Spleen (tissue), 11 donors: ENCODE measurements around the gene RALY. TPM values are rescaled to one million over a fixed set of nuclear protein-coding genes. Genes with fewer than 3 reads are reported as not detected.
"Not testable (repeated sequence)": the region's sequence is repeated elsewhere in the genome, so short reads cannot be mapped to it uniquely, and the experiment has no call there.

Experiments
- DNase-seq: peaks from one replicate; pipeline ENCODE4 v3.0.0-alpha.2; 2020
- H3K27ac ChIP-seq, 8 donors: fragments of 200-600 bp; sonication (generic) in 7 of 8; 1 replicate in 4 of 8; 2 replicates in 4 of 8; pipeline versions ENCODE4 v1.5.0 to v1.8.0; 2016 to 2021; ENCODE audit warnings: inconsistent platforms in 4 of 8, mild to moderate bottlenecking in 4 of 8, moderate library complexity in 1 of 8
- H3K27me3 ChIP-seq, 7 donors: fragments of 200-600 bp; sonication (generic) in 6 of 7; replicated peaks in 1 of 7; 1 replicate in 4 of 7; 2 replicates in 3 of 7; pipeline versions ENCODE4 v1.5.0 to v1.8.0; 2016 to 2021; ENCODE audit warnings: inconsistent platforms in 3 of 7, mild to moderate bottlenecking in 1 of 7
- H3K36me3 ChIP-seq, 6 donors: fragments of 200-600 bp; sonication (generic) in 5 of 6; 1 replicate in 4 of 6; 2 replicates in 2 of 6; pipeline versions ENCODE4 v1.5.0 to v1.8.0; 2016 to 2021; ENCODE audit warnings: inconsistent platforms in 2 of 6
- H3K4me1 ChIP-seq, 6 donors: fragments of 200-600 bp; sonication (generic) in 5 of 6; 1 replicate in 3 of 6; 2 replicates in 3 of 6; pipeline versions ENCODE4 v1.5.0 to v1.8.0; 2016 to 2021; ENCODE audit warnings: inconsistent platforms in 3 of 6
- H3K4me3 ChIP-seq, 8 donors: fragments of 200-600 bp; sonication (generic) in 7 of 8; 1 replicate in 4 of 8; 2 replicates in 4 of 8; pipeline versions ENCODE4 v1.5.0 to v1.8.0; 2016 to 2021; ENCODE audit warnings: inconsistent platforms in 4 of 8, mild to moderate bottlenecking in 4 of 8, moderate library complexity in 2 of 8
- H3K9me3 ChIP-seq, 8 donors: fragments of 200-600 bp; sonication (generic) in 7 of 8; 1 replicate in 4 of 8; 2 replicates in 4 of 8; pipeline versions ENCODE4 v1.5.0 to v1.8.0; 2016 to 2021; ENCODE audit warnings: inconsistent platforms in 4 of 8
- POLR2A ChIP-seq, 3 donors: fragments of 450-650 bp; IDR thresholded peaks; one replicate each; pipeline ENCODE4 v1.5.1; 2017; ENCODE audit warnings: antibody characterized with exemption in 3 of 3, mild to moderate bottlenecking in 1 of 3
- POLR2AphosphoS5 ChIP-seq, 3 donors: sonication (generic); formaldehyde crosslinking; IDR thresholded peaks; one replicate each; pipeline ENCODE4 v1.5.1; 2017; ENCODE audit warnings: antibody characterized with exemption in 3 of 3
- WGBS, 5 donors: extraction: QIAGEN DNeasy Blood & Tissue Kit in 3 of 5; methylation state at CpG; one replicate each; pipeline versions ENCODE4 v1.1.5 to v1.1.7; 2013 to 2018; 5-methylcytosine and 5-hydroxymethylcytosine counted together
- intact Hi-C: fragments of 100-400 bp; cut with DNase I; formaldehyde crosslinking; loops from one replicate; pipeline ENCODE4 v1.15.0; 2023; ENCODE audit warnings: low total_unique reads
- polyA plus RNA-seq, 3 donors: library from polyadenylated mRNA; stranded (reverse); fragments of 200-250 nt; gene quantifications; one replicate each; pipeline ENCODE4 v1.2.1, GENCODE V29; 2013
- total RNA-seq, 7 donors: library from RNA; depleted of rRNA in 3 of 7; stranded (reverse); fragments of >200 nt in 3 of 7; fragmentation: NEBNext Ultra II Directional in 4 of 7; extraction: Animal tissue kit (Norgen Biotek cat#: 25700) in 4 of 7; gene quantifications; one replicate each; pipeline versions ENCODE4 v1.1.0 to v1.2.1, GENCODE V29; 2016 to 2021
- TF ChIP-seq, protein P1 (sequence below), 11 experiments: fragments of 200-600 bp in 7 of 11; fragments of 450-650 bp in 4 of 11; sonication (generic) in 4 of 11; IDR thresholded peaks in 8 of 11; conservative IDR thresholded peaks in 3 of 11; 1 replicate in 7 of 11; 2 replicates in 4 of 11; pipeline versions ENCODE4 v1.4.0 to v1.8.0; 2016 to 2021; ENCODE audit warnings: antibody characterized with exemption in 11 of 11, inconsistent platforms in 4 of 11, mild to moderate bottlenecking in 1 of 11
- donor health status: healthy with polysubstance abuse.
- donor health status: DM: no; HTN: no; CAD: no; lungs with moderate emphysema.
- donor health status: DM: no; HTN: no; CAD: no.
- donor health status: Bipolar disorder and iron deficiency.
- donor health status: healthy.
- donor health status: DM: no; HTN: no; CAD: no.
- donor health status: DM: yes; HTN: yes; CAD: no.

Gene RALY
- total and polyA plus RNA-seq, 10 donors: 72.9 to 133 (median 99.7) TPM

DNA sequence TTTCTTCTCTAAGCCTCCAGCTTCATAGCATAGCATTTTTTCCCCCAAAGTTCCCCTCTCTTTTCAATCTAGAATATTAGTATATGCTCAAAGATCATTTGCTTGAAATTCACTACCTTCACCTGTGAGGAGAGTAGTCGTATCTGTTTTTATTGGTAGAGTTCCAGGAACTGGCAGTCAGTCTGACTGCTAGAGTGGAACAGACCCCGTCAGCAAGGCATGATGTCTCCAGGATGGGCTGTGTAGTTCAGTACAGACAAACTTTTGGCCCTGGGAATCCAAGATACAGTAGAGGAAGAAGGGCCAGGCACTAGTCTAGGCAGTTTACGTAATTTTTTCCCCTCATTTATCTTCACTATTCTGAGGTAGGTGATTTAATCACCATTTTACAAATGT lies 29.1 kb downstream of the RALY start:
- intact Hi-C loops: no loop called here
- 82 to 89% (median 86%) methylated on average over 3 of the region's 3 CpGs for WGBS, 5 donors
- no peak overlapping the region for H3K27ac ChIP-seq

DNA sequence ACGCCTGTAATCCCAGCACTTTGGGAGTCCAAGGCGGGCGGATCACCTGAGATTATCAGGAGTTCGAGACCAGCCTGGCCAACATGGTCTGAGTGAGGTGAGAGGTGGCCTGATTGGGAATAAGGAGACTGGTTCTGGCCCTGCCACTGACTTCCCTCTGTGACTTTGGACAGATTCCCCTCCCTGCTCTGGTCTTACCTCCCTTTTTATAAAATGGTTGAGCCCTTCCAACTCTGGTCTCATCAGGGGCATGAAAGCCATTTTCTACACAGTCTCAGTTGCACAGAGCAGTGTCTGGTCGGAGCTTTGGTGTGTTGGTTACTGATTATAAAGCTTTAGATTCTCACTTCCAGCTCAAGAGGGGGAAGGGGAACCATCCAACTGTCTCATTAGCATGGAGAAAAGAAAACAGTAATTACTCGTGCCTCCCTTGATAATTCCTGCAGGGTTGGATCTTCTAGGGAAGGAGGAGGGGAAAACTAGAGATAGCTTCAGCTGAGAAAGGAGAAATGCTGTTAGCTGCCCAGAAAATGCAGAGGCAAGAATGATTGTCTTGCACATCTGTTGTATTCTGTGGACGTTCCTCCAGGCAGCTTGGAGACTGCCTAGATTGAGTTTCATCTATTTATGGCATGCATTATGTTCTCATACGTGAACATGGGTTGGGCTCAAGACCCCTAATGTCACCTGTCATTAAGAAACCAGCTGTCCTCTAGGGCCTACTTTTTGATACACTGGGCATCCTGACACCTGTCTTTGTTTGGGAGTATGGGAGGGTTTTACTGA lies 30.4 kb downstream of the RALY start:
- DNase-seq: no peak
- H3K27me3 ChIP-seq: no peaks in the 10 kb centered on the region
- WGBS, 5 donors: 76 to 90% (median 86%) methylated on average over 8 of the region's 8 CpGs

More for the DNA sequence above, 29.1 kb downstream of the RALY start:
- TF ChIP-seq, protein P1, sequence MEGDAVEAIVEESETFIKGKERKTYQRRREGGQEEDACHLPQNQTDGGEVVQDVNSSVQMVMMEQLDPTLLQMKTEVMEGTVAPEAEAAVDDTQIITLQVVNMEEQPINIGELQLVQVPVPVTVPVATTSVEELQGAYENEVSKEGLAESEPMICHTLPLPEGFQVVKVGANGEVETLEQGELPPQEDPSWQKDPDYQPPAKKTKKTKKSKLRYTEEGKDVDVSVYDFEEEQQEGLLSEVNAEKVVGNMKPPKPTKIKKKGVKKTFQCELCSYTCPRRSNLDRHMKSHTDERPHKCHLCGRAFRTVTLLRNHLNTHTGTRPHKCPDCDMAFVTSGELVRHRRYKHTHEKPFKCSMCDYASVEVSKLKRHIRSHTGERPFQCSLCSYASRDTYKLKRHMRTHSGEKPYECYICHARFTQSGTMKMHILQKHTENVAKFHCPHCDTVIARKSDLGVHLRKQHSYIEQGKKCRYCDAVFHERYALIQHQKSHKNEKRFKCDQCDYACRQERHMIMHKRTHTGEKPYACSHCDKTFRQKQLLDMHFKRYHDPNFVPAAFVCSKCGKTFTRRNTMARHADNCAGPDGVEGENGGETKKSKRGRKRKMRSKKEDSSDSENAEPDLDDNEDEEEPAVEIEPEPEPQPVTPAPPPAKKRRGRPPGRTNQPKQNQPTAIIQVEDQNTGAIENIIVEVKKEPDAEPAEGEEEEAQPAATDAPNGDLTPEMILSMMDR (IDR thresholded peaks at IDR 0.05 in 8 of 11, conservative IDR thresholded peaks at IDR 0.05 in 3 of 11): no peak
- TF ChIP-seq POLR2AphosphoS5 (IDR thresholded peaks at IDR 0.05) (no peak), POLR2A (IDR thresholded peaks at IDR 0.05) (no peak)
- Histone ChIP-seq H3K27me3 (no peaks in the 10 kb centered on the region), H3K36me3 (peaks cover 0 to 10% (median 0%) of the 10 kb centered on the region in 6 donors), H3K4me1 (peaks cover 24 to 99% (median 70%) of the 10 kb centered on the region in 6 donors), H3K9me3 (no peaks in the 10 kb centered on the region), H3K4me3 (no peak overlapping the region)
- no peak for DNase-seq

DNA sequence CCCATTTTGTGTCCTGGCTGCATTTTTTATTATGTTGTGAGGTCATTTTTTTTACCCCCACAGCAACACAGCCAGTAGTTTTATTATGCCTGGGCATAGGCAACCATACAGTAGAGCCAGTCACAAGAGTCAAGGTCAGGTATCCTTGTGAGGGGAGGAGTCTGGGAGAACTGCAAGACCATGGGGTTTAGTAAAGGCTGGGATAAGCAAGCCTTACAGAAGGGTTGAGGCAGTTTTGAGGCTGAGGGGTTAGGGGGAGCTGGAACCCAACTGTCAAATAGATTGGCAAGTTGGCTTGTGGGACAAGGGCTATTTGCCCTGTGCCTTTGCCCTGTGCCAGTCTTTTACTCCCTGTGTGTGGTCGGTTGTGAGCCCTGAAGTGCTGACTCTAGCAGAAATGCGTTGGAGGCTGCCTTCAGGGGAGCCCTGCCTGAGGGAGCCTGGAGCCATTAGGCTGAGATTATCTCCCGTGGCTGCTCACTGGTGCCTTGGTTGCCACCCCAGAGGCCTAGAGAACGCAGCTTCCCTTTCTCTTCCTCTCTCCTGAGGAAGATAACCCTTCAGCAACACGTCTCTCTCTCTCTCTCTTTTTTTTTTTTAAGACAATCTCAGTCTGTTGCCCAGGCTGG lies 31.1 kb downstream of the RALY start:
- TF ChIP-seq POLR2A (IDR thresholded peaks at IDR 0.05): no peak
- no peak for TF ChIP-seq POLR2AphosphoS5 (IDR thresholded peaks at IDR 0.05)
- TF ChIP-seq, protein P1 (IDR thresholded peaks at IDR 0.05 in 8 of 11, conservative IDR thresholded peaks at IDR 0.05 in 3 of 11): no peak
- DNase-seq: no peak
- WGBS, 5 donors: 26 to 49% (median 33%) methylated on average over 4 to 5 of the region's 5 CpGs
- no peaks in the 10 kb centered on the region for H3K27me3 ChIP-seq
- H3K4me3 ChIP-seq: no peak overlapping the region
- intact Hi-C loops: no loop called here
- H3K36me3 ChIP-seq: no peaks in the 10 kb centered on the region
- H3K27ac ChIP-seq: peak overlapping the region in 1 of 8 donors; percentile 27
- peaks cover 19 to 93% (median 60%) of the 10 kb centered on the region in 6 donors for H3K4me1 ChIP-seq
- H3K9me3 ChIP-seq: no peaks in the 10 kb centered on the region

More for the DNA sequence above, 30.4 kb downstream of the RALY start:
- TF ChIP-seq, protein P1 (IDR thresholded peaks at IDR 0.05 in 8 of 11, conservative IDR thresholded peaks at IDR 0.05 in 3 of 11): no peak
- TF ChIP-seq POLR2A (IDR thresholded peaks at IDR 0.05) (no peak), POLR2AphosphoS5 (IDR thresholded peaks at IDR 0.05) (no peak)
- Histone ChIP-seq H3K9me3 (no peaks in the 10 kb centered on the region), H3K4me1 (peaks cover 19 to 93% (median 65%) of the 10 kb centered on the region in 6 donors), H3K4me3 (no peak overlapping the region), H3K36me3 (peaks cover 0 to 2% (median 0%) of the 10 kb centered on the region in 6 donors), H3K27ac (no peak overlapping the region)
- intact Hi-C loops: no loop called here

DNA sequence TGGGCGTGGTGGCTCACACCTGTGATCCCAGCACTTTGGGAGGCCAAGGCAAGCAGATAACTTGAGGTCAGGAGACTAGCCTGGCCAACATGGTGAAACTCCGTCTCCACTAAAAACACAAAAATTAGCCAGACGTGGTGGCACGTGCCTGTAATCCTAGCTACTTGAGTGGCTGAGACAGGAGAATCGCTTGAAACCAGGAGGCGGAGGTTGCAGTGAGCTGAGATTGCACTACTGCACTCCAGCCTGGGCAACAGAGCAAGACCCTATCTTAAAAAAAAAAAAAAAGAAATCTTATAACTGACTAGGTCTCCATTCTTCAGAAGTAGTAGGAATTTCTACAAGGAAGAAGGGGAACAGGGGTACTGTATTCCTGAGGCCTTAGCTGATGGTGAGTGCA lies 34.3 kb downstream of the RALY start:
- H3K27me3 ChIP-seq, H3K27ac ChIP-seq, intact Hi-C loops, H3K4me3 ChIP-seq, DNase-seq, H3K9me3 ChIP-seq: not testable (repeated sequence)
- WGBS, 5 donors: 93 to 98% (median 96%) methylated on average over 6 of the region's 6 CpGs
- peaks cover 2 to 19% (median 16%) of the 10 kb centered on the region in 6 donors for H3K36me3 ChIP-seq
- H3K4me1 ChIP-seq: peaks cover 19 to 67% (median 37%) of the 10 kb centered on the region in 6 donors
